Loucy (cell line): Measurements from ENCODE around the gene MMP21.

Source experiments
- CTCF ChIP-seq: fragments of 200-600 bp; sonication (generic); conservative IDR thresholded peaks from 2 replicates; pipeline ENCODE4 v1.5.1; 2014; ENCODE audit warnings: mild to moderate bottlenecking, antibody characterized with exemption, low read length
- EZH2phosphoT487 ChIP-seq: fragments of 200-600 bp; IDR thresholded peaks from 2 replicates; pipeline ENCODE4 v1.6.1; 2018; ENCODE audit warnings: antibody characterized with exemption, mild to moderate bottlenecking, moderate library complexity, borderline replicate concordance

DNA sequence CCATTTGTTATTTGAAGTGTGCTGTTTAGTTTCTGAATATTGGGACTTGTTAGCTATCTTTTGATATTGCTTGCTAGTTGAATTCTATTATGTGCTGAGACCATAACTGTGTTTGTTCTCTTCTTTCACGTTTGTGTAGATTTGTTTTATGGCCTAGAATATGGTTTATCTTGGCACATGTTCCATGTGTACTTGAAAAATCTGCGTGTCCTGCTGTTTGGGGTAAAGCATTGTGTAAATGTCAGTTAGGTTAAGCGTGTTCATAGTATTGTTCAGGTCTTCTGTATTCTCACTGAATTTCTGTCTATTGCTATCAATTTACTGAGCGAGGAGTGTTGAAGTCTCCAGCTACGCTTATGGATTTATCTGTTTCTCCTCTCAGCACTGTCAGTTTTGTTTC lies 19.4 kb downstream of the MMP21 start:
- TF ChIP-seq CTCF (no peak), EZH2phosphoT487 (no peak)
